Progenitor cell of endocrine pancreas (in vitro differentiated cells): ENCODE data around the gene GPR75. TPM values are rescaled to one million over a fixed set of nuclear protein-coding genes. Genes with fewer than 3 reads are reported as not detected.

Experiments
- DNase-seq: peaks from one replicate; pipeline ENCODE4 v3.0.0; 2021; ENCODE audit warnings: low spot score; ENCODE audit not compliant: unreplicated experiment
- H3K27ac Mint-ChIP-seq: 2 replicates; pipeline ENCODE4 v1.8.0; 2021; ENCODE audit warnings: mild to moderate bottlenecking, moderate library complexity, mixed read lengths
- H3K27me3 Mint-ChIP-seq: 2 replicates; pipeline ENCODE4 v1.8.0; 2021; ENCODE audit warnings: mixed read lengths
- H3K36me3 Mint-ChIP-seq: 2 replicates; pipeline ENCODE4 v1.8.0; 2022; ENCODE audit warnings: mixed read lengths; ENCODE audit not compliant: insufficient read depth
- H3K4me1 Mint-ChIP-seq: 2 replicates; pipeline ENCODE4 v1.8.0; 2021; ENCODE audit warnings: low read depth, mixed read lengths
- H3K4me3 Mint-ChIP-seq: 2 replicates; pipeline ENCODE4 v1.8.0; 2021; ENCODE audit warnings: low read depth, mild to moderate bottlenecking, moderate library complexity, mixed read lengths
- H3K9me3 Mint-ChIP-seq: 2 replicates; pipeline ENCODE4 v1.8.0; 2021; ENCODE audit warnings: low read depth, mixed read lengths
- total RNA-seq: library from RNA; stranded (reverse); gene quantifications from 2 replicates; pipeline ENCODE4 v1.2.1, GENCODE V29; 2021
- TF ChIP-seq, protein P1 (sequence below): fragments of 200-600 bp; sonication (generic); IDR thresholded peaks from one replicate; pipeline ENCODE4 v1.5.0; 2021; ENCODE audit warnings: antibody characterized with exemption, mild to moderate bottlenecking; ENCODE audit not compliant: unreplicated experiment

The GPR75 gene
- total RNA-seq, 1 donor from 2014 or later: 3.9 TPM

DNA sequence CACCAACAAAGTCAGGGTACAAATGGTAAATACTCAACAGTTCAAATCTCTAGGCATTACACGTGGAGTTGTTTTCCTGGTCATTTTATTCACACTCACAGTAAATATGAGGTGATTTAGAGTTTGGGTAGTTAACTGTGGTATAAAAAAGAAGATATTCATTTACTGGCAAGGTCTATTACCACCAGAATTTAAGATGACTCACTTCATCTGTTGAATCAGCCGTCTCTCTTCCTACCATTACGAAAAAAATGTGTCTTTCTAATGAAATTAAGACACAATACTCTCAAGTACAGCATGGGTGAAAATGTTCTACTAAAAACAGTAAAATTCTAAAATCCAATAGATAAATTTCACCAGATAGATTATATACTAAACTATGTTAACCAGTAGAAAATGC, 21.0 kb upstream of the GPR75 start:
- Mint-ChIP-seq H3K9me3 (no peaks in the 10 kb centered on the region), H3K27me3 (no peaks in the 10 kb centered on the region), H3K4me3 (no peak overlapping the region), H3K27ac (no peak overlapping the region), H3K36me3 (peaks cover 26% of the 10 kb centered on the region), H3K4me1 (no peaks in the 10 kb centered on the region)
- no peak for DNase-seq
- TF ChIP-seq, protein P1, sequence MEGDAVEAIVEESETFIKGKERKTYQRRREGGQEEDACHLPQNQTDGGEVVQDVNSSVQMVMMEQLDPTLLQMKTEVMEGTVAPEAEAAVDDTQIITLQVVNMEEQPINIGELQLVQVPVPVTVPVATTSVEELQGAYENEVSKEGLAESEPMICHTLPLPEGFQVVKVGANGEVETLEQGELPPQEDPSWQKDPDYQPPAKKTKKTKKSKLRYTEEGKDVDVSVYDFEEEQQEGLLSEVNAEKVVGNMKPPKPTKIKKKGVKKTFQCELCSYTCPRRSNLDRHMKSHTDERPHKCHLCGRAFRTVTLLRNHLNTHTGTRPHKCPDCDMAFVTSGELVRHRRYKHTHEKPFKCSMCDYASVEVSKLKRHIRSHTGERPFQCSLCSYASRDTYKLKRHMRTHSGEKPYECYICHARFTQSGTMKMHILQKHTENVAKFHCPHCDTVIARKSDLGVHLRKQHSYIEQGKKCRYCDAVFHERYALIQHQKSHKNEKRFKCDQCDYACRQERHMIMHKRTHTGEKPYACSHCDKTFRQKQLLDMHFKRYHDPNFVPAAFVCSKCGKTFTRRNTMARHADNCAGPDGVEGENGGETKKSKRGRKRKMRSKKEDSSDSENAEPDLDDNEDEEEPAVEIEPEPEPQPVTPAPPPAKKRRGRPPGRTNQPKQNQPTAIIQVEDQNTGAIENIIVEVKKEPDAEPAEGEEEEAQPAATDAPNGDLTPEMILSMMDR: no peak

DNA sequence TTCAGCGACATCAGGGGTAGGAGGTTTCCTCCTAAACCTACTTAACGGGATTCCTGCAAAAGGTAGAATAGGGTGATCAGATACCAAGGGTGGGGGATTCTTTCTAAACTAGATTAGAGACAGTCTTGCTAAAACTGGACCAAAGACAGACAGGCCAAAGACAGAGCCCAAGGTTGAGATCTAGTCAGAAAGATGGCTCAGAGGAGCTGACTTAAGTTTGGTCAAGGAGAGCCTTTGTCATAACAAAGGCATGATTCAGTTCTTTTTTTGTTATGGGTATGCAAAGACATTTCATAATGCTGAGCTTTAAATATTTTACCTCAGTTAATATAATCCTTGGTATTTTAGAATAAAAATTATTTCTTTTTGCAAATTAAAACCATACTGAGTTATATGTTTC, 17.8 kb upstream of the GPR75 start:
- Mint-ChIP-seq H3K27ac (no peak overlapping the region), H3K27me3 (no peaks in the 10 kb centered on the region), H3K4me1 (no peaks in the 10 kb centered on the region), H3K9me3 (no peaks in the 10 kb centered on the region), H3K4me3 (no peak overlapping the region), H3K36me3 (peaks cover 19% of the 10 kb centered on the region)
- TF ChIP-seq, protein P1: no peak
- no peak for DNase-seq

DNA sequence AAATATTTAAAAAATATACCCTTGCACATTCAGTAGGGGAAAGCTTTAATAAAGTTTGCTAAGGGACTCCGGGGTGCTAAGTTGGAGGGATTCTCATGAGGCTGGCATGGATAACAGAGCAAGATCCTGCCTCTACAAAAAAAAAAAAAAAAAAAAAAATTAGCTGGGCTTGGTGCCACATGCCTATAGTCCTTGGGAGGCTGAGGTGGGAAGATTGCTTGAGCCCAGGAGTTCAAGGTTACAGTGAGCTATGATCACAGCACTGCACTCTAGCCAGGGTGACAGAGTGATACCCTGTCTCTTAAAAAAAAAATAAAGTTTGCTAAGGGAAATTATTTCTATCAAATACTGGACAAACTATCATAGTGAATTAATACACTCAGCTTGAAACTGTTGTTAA, 17.3 kb upstream of the GPR75 start:
- no peaks in the 10 kb centered on the region for H3K9me3 Mint-ChIP-seq
- TF ChIP-seq, protein P1: no peak
- no peaks in the 10 kb centered on the region for H3K27me3 Mint-ChIP-seq
- DNase-seq: no peak
- H3K36me3 Mint-ChIP-seq: peaks cover 18% of the 10 kb centered on the region
- H3K4me3 Mint-ChIP-seq: no peak overlapping the region
- no peak overlapping the region for H3K27ac Mint-ChIP-seq
- H3K4me1 Mint-ChIP-seq: no peaks in the 10 kb centered on the region

DNA sequence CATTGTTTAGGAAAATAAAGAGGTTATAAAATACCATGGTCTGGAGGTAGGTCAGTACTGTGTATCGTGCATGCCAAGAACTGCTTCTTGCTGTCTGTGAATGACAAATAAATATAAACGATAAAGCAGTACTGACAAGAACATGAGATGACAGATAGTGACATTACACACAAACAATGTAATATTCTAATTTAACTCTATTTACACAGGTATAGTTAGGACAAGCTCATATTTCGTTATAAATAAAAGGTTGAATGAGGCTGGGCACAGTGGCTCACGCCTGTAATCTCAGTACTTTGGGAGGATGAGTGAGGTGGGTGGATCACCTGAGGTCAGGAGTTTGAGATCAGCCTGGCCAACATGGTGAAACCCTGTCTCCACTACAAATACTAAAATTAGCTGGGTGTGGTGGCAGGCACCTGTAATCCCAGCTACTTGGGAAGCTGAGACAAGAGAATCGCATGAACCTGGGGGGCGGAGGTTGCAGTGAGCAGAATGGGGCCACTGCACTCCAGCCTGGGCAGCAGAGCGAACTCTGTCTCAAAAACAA, 14.7 kb upstream of the GPR75 start:
- peaks cover 17% of the 10 kb centered on the region for H3K36me3 Mint-ChIP-seq
- no peaks in the 10 kb centered on the region for H3K9me3 Mint-ChIP-seq

DNA sequence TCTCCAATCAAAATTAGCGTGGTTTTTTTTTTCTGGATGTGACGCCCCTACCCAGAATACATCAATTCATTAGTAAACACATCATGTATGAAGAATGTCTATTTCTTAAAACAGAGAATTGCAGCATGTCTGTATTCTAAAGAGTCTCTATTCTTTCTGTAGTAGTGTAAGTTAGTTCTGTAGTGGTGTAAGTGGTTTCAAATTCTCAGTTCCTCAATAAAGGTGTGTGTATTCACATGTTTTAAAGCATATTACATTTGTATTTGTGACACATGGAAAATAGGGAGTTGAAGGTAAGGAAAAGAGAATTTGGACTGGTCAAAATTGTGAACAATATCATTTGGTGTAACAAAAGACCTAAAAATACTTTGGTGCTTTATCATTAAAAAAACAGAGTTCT, 8.0 kb upstream of the GPR75 start:
- Mint-ChIP-seq H3K9me3 (no peaks in the 10 kb centered on the region), H3K36me3 (peaks cover 19% of the 10 kb centered on the region), H3K27me3 (no peaks in the 10 kb centered on the region), H3K4me1 (no peaks in the 10 kb centered on the region), H3K4me3 (no peak overlapping the region), H3K27ac (no peak overlapping the region)
- TF ChIP-seq, protein P1: no peak
- no peak for DNase-seq

More for the DNA sequence above, 14.7 kb upstream of the GPR75 start:
- TF ChIP-seq, protein P1: no peak
- Mint-ChIP-seq H3K4me3 (no peak overlapping the region), H3K27me3 (no peaks in the 10 kb centered on the region), H3K27ac (no peak overlapping the region), H3K4me1 (no peaks in the 10 kb centered on the region)
- DNase-seq: no peak
